Liver (tissue), 9 donors: ENCODE results near the gene PCSK1. TPM values are rescaled to one million over a fixed set of nuclear protein-coding genes. Genes with fewer than 3 reads are reported as not detected.

ENCODE experiments used
- DNase-seq: peaks from one replicate; pipeline ENCODE4 v3.0.0-alpha.2; 2017; ENCODE audit warnings: low spot score
- H3K27ac ChIP-seq, 2 donors: one replicate each; pipeline ENCODE4 v1.7.0; 2013; ENCODE audit warnings: inconsistent platforms in 2 of 2, low read length in 2 of 2, control low read depth in 1 of 2, low read depth in 1 of 2, mild to moderate bottlenecking in 1 of 2
- H3K27me3 ChIP-seq, 4 donors: one replicate each; pipeline versions ENCODE4 v1.6.1 to v1.7.0; 2013; ENCODE audit warnings: low read length in 3 of 4, inconsistent platforms in 1 of 4, mild to moderate bottlenecking in 1 of 4, moderate library complexity in 1 of 4; ENCODE audit not compliant: control insufficient read depth in 4 of 4, insufficient read depth in 4 of 4
- H3K36me3 ChIP-seq, 4 donors: one replicate each; pipeline versions ENCODE4 v1.6.1 to v1.7.0; 2013; ENCODE audit warnings: low read length in 3 of 4, mild to moderate bottlenecking in 3 of 4, low read depth in 1 of 4, moderate library complexity in 1 of 4; ENCODE audit not compliant: control insufficient read depth in 4 of 4, insufficient read depth in 3 of 4
- H3K4me1 ChIP-seq, 4 donors: one replicate each; pipeline versions ENCODE4 v1.6.1 to v1.7.0; 2013; ENCODE audit warnings: low read length in 3 of 4, mild to moderate bottlenecking in 3 of 4, moderate library complexity in 1 of 4; ENCODE audit not compliant: control insufficient read depth in 4 of 4, insufficient read depth in 4 of 4
- H3K4me3 ChIP-seq, 3 donors: one replicate each; pipeline versions ENCODE4 v1.6.1 to v1.7.0; 2013; ENCODE audit warnings: low read length in 3 of 3, control low read depth in 1 of 3, low read depth in 1 of 3, mild to moderate bottlenecking in 1 of 3
- H3K9ac ChIP-seq, 2 donors: one replicate each; pipeline ENCODE4 v1.7.0; 2013; ENCODE audit warnings: low read length in 2 of 2, mild to moderate bottlenecking in 2 of 2, moderate library complexity in 2 of 2, control low read depth in 1 of 2, low read depth in 1 of 2
- H3K9me3 ChIP-seq, 4 donors: one replicate each; pipeline versions ENCODE4 v1.6.1 to v1.7.0; 2013; ENCODE audit warnings: low read length in 3 of 4; ENCODE audit not compliant: control insufficient read depth in 4 of 4
- ATF3 ChIP-seq: IDR thresholded peaks from 2 replicates; pipeline ENCODE4 v1.6.1; 2016; ENCODE audit warnings: antibody characterized with exemption
- CTCF ChIP-seq: fragments of 150-350 bp; IDR thresholded peaks from 2 replicates; pipeline ENCODE4 v1.5.1; 2017; ENCODE audit warnings: improper control_type of control experiment, low read depth, low read length; ENCODE audit not compliant: missing input control
- EGR1 ChIP-seq, 2 donors: IDR thresholded peaks; 2 replicates each; pipeline ENCODE4 v1.6.1; 2016 to 2018; ENCODE audit warnings: antibody characterized with exemption in 2 of 2, low read depth in 2 of 2
- FOXA1 ChIP-seq: IDR thresholded peaks from 2 replicates; pipeline ENCODE4 v1.6.1; 2016; ENCODE audit warnings: antibody characterized with exemption
- FOXA2 ChIP-seq: IDR thresholded peaks from 2 replicates; pipeline ENCODE4 v1.6.1; 2016; ENCODE audit warnings: antibody characterized with exemption
- GABPA ChIP-seq, 2 donors: IDR thresholded peaks in 1 of 2; conservative IDR thresholded peaks in 1 of 2; 2 replicates each; pipeline ENCODE4 v1.6.1; 2016; ENCODE audit warnings: antibody characterized with exemption in 2 of 2, mild to moderate bottlenecking in 1 of 2, moderate library complexity in 1 of 2
- HNF4A ChIP-seq, 2 donors: conservative IDR thresholded peaks; 2 replicates each; pipeline ENCODE4 v1.6.1; 2016; ENCODE audit warnings: antibody characterized with exemption in 2 of 2, mild to moderate bottlenecking in 2 of 2
- HNF4G ChIP-seq: IDR thresholded peaks from 2 replicates; pipeline ENCODE4 v1.6.1; 2016; ENCODE audit warnings: antibody characterized with exemption
- MAX ChIP-seq: IDR thresholded peaks from 2 replicates; pipeline ENCODE4 v1.6.1; 2016; ENCODE audit warnings: antibody characterized with exemption
- RAD21 ChIP-seq, 2 donors: IDR thresholded peaks; 2 replicates each; pipeline ENCODE4 v1.6.1; 2016; ENCODE audit warnings: antibody characterized with exemption in 2 of 2, mild to moderate bottlenecking in 2 of 2
- REST ChIP-seq: IDR thresholded peaks from 2 replicates; pipeline ENCODE4 v1.6.1; 2016; ENCODE audit warnings: antibody characterized with exemption, mild to moderate bottlenecking
- RXRA ChIP-seq, 2 donors: IDR thresholded peaks; 2 replicates each; pipeline ENCODE4 v1.6.1; 2017 to 2018; ENCODE audit warnings: antibody characterized with exemption in 2 of 2, mild to moderate bottlenecking in 1 of 2
- SP1 ChIP-seq: IDR thresholded peaks from 2 replicates; pipeline ENCODE4 v1.6.1; 2018; ENCODE audit warnings: antibody characterized with exemption, mild to moderate bottlenecking
- TAF1 ChIP-seq: conservative IDR thresholded peaks from 2 replicates; pipeline ENCODE4 v1.6.1; 2016; ENCODE audit warnings: antibody characterized with exemption, mild to moderate bottlenecking
- YY1 ChIP-seq: IDR thresholded peaks from 2 replicates; pipeline ENCODE4 v1.6.1; 2016; ENCODE audit warnings: antibody characterized with exemption, mild to moderate bottlenecking
- ZBTB33 ChIP-seq: IDR thresholded peaks from 2 replicates; pipeline ENCODE4 v1.6.1; 2016; ENCODE audit warnings: antibody characterized with exemption
- WGBS: extraction: QIAGEN DNeasy Blood & Tissue Kit; methylation state at CpG from one replicate; pipeline ENCODE4 v1.1.7; 2013; 5-methylcytosine and 5-hydroxymethylcytosine counted together
- polyA plus RNA-seq, 2 donors: library from polyadenylated mRNA; stranded (reverse) in 1 of 2; unstranded in 1 of 2; fragments of 200-250 nt in 1 of 2; fragments of >200 nt in 1 of 2; fragmentation: Nextera tagmentation in 1 of 2; extraction: Ambion mirVana in 1 of 2; gene quantifications; one replicate each; pipeline versions ENCODE4 v1.2.1 to v1.2.3, GENCODE V29; 2013 to 2015
- total RNA-seq, 2 donors: library from RNA; depleted of rRNA; stranded (reverse); fragments of >200 nt; gene quantifications; one replicate each; pipeline ENCODE4 v1.2.3, GENCODE V29; 2014
- donor health status: healthy.
- donor health status: healthy.
- donor health status: healthy.
- donor health status: healthy.
- donor health status: healthy.

The PCSK1 gene
- total and polyA plus RNA-seq, 4 donors, result 0.01 to 0.09 (median 0.08) TPM

GRCh38 chr5:96459313-96460121 lies 26.5 kb upstream of the PCSK1 start:
- TF ChIP-seq GABPA (IDR thresholded peaks at IDR 0.05 in 1 of 2, conservative IDR thresholded peaks at IDR 0.05 in 1 of 2) (no peak), ATF3 (no peak), TAF1 (no peak), ZBTB33 (no peak), SP1 (no peak), RAD21 (IDR thresholded peaks at IDR 0.05) (no peak), EGR1 (IDR thresholded peaks at IDR 0.05; ENCODE audit: low read depth in 2 of 2) (no peak), CTCF (no peak), YY1 (no peak), HNF4A (conservative IDR thresholded peaks at IDR 0.05) (no peak), FOXA1 (no peak), FOXA2 (no peak)
- Histone ChIP-seq H3K27ac (no peak overlapping the region), H3K9ac (no peak overlapping the region), H3K27me3 (no peaks in the 10 kb centered on the region), H3K4me3 (no peak overlapping the region), H3K4me1 (no peaks in the 10 kb centered on the region), H3K36me3 (no peaks in the 10 kb centered on the region), H3K9me3 (peaks cover 0 to 3% (median 0%) of the 10 kb centered on the region in 4 donors)
- no peak for DNase-seq
- WGBS, result 86% methylated on average over 6 of the region's 6 CpGs

- Histone ChIP-seq H3K27me3 (no peaks in the 10 kb centered on the region), H3K36me3 (no peaks in the 10 kb centered on the region), H3K27ac (no peak overlapping the region), H3K9ac (no peak overlapping the region), H3K4me3 (no peak overlapping the region), H3K4me1 (no peaks in the 10 kb centered on the region), H3K9me3 (peaks cover 0 to 3% (median 0%) of the 10 kb centered on the region in 4 donors)
- WGBS, result 87% methylated on average over 2 of the region's 2 CpGs
- no peak for DNase-seq
- no peak for TF ChIP-seq YY1
- TF ChIP-seq REST, result no peak
- TF ChIP-seq MAX, result no peak
- TF ChIP-seq RXRA (IDR thresholded peaks at IDR 0.05), result no peak
- no peak for TF ChIP-seq ZBTB33
- TF ChIP-seq EGR1 (IDR thresholded peaks at IDR 0.05; ENCODE audit: low read depth in 2 of 2), result no peak
- TF ChIP-seq FOXA2, result no peak
- TF ChIP-seq FOXA1, result no peak
- no peak for TF ChIP-seq CTCF
- no peak for TF ChIP-seq HNF4G
- no peak for TF ChIP-seq SP1
Measured at GRCh38 chr5:96458176-96458575, 25.1 kb upstream of the PCSK1 start.
